Naive thymus-derived CD8-positive, alpha-beta T cell (primary cell): ENCODE measurements around the gene SPATA3. TPM values are rescaled to one million over a fixed set of nuclear protein-coding genes. Genes with fewer than 3 reads are reported as not detected.

Source experiments
- ATAC-seq, 2 donors: fragments of 150-1000 bp; cut with Tn5 transposase in 1 of 2; sonication (Bioruptor Pico), chemical (Tn5 transposase) in 1 of 2; 1 replicate in 1 of 2; 2 replicates in 1 of 2; pipeline ENCODE4 v1.10.0; 2021; ENCODE audit warnings: mild to moderate bottlenecking in 2 of 2, moderate library complexity in 2 of 2
- POLR2A ChIA-PET: fragments of 350-600 bp; sonication (Branson Sonifier 250); formaldehyde crosslinking; loops from one replicate; lab custom pipeline; 2021; ENCODE audit warnings: antibody characterized with exemption; lab: Charles Lee
- DNase-seq, 10 donors: peaks; one replicate each; pipeline versions ENCODE4 v3.0.0 to v3.0.0-alpha.2; 2020 to 2022
- H3K27ac Mint-ChIP-seq, 10 donors: one replicate each; pipeline ENCODE4 v1.8.0; 2020 to 2022; ENCODE audit warnings: mild to moderate bottlenecking in 10 of 10, mixed read lengths in 10 of 10, moderate library complexity in 4 of 10, inconsistent platforms in 1 of 10
- H3K27me3 Mint-ChIP-seq, 5 donors: one replicate each; pipeline ENCODE4 v1.8.0; 2021 to 2022; ENCODE audit warnings: mixed read lengths in 5 of 5
- H3K36me3 Mint-ChIP-seq, 3 donors: one replicate each; pipeline ENCODE4 v1.8.0; 2020 to 2022; ENCODE audit warnings: mixed read lengths in 3 of 3, mild to moderate bottlenecking in 2 of 3, inconsistent platforms in 1 of 3
- H3K4me1 Mint-ChIP-seq, 4 donors: one replicate each; pipeline ENCODE4 v1.8.0; 2021 to 2022; ENCODE audit warnings: mixed read lengths in 4 of 4
- H3K4me3 Mint-ChIP-seq, 10 donors: one replicate each; pipeline ENCODE4 v1.8.0; 2020 to 2022; ENCODE audit warnings: mild to moderate bottlenecking in 10 of 10, mixed read lengths in 10 of 10, moderate library complexity in 6 of 10, inconsistent platforms in 1 of 10
- H3K9me3 Mint-ChIP-seq, 9 donors: one replicate each; pipeline ENCODE4 v1.8.0; 2020 to 2022; ENCODE audit warnings: mixed read lengths in 9 of 9, mild to moderate bottlenecking in 3 of 9, inconsistent platforms in 1 of 9, moderate library complexity in 1 of 9
- polyA plus RNA-seq, 3 donors: library from polyadenylated mRNA; unstranded; fragments of 300-500 nt; fragmentation: Illumina TruSeq; gene quantifications; one replicate each; pipeline ENCODE4 v1.2.3, GENCODE V29; 2021
- total RNA-seq, 8 experiments: library from RNA in 2 of 8; stranded (reverse) in 2 of 8; gene quantifications; one replicate each; pipeline ENCODE4 v1.2.3 and lab custom pipeline; 2021 to 2026

SPATA3 gene
- total and polyA plus RNA-seq, 5 experiments from 2014 or later, result not detected

- ATAC-seq, result peak; percentile 77 to 96
- no peaks in the 10 kb centered on the region for H3K9me3 Mint-ChIP-seq
- H3K4me1 Mint-ChIP-seq, result peaks cover 0 to 18% (median 12%) of the 10 kb centered on the region in 4 donors
- H3K27ac Mint-ChIP-seq, result peak overlapping the region in 3 of 10 donors; percentile 28 to 53 (median 28)
- peaks cover 2 to 13% (median 9%) of the 10 kb centered on the region in 5 donors for H3K27me3 Mint-ChIP-seq
- H3K36me3 Mint-ChIP-seq, result no peaks in the 10 kb centered on the region
- DNase-seq, result peak; percentile 50 to 90 (median 76)
- H3K4me3 Mint-ChIP-seq, result peak overlapping the region; percentile 57 to 73 (median 64)
- POLR2A ChIA-PET, result interaction anchor here (0.6 to 2.0 kb wide), 6 partner anchors 61 to 163 kb away, joined by 3 to 6 read pairs (median 4); partner anchors contain the start of gene ITM2C
These were observed 8.5 kb upstream of the SPATA3 start for GRCh38 chr2:230987137-230988020.

GRCh38 chr2:230989731-230990130 is 6.2 kb upstream of the SPATA3 start:
- ATAC-seq, result no peak
- Mint-ChIP-seq H3K27ac (no peak overlapping the region), H3K27me3 (peaks cover 5 to 35% (median 20%) of the 10 kb centered on the region in 5 donors), H3K4me3 (no peak overlapping the region), H3K9me3 (no peaks in the 10 kb centered on the region), H3K36me3 (no peaks in the 10 kb centered on the region), H3K4me1 (peaks cover 0 to 15% (median 6%) of the 10 kb centered on the region in 4 donors)
- DNase-seq, result no peak
- POLR2A ChIA-PET, result no interaction called here

GRCh38 chr2:230990131-230990898 is 5.6 kb upstream of the SPATA3 start:
- H3K9me3 Mint-ChIP-seq, result no peaks in the 10 kb centered on the region
- POLR2A ChIA-PET, result no interaction called here
- H3K4me1 Mint-ChIP-seq, result peaks cover 0 to 9% (median 4%) of the 10 kb centered on the region in 4 donors
- ATAC-seq (no peak), DNase-seq (no peak)
- H3K4me3 Mint-ChIP-seq, result no peak overlapping the region
- H3K36me3 Mint-ChIP-seq, result no peaks in the 10 kb centered on the region
- peaks cover 5 to 41% (median 22%) of the 10 kb centered on the region in 5 donors for H3K27me3 Mint-ChIP-seq
- no peak overlapping the region for H3K27ac Mint-ChIP-seq

GRCh38 chr2:230990899-230991150 is 5.1 kb upstream of the SPATA3 start:
- H3K27me3 Mint-ChIP-seq, result peaks cover 5 to 45% (median 26%) of the 10 kb centered on the region in 5 donors
- H3K4me1 Mint-ChIP-seq, result peaks cover 0 to 6% (median 4%) of the 10 kb centered on the region in 4 donors
- DNase-seq (no peak), ATAC-seq (no peak)
- H3K9me3 Mint-ChIP-seq, result no peaks in the 10 kb centered on the region
- POLR2A ChIA-PET, result no interaction called here
- no peaks in the 10 kb centered on the region for H3K36me3 Mint-ChIP-seq
- no peak overlapping the region for H3K4me3 Mint-ChIP-seq
- H3K27ac Mint-ChIP-seq, result no peak overlapping the region

- Mint-ChIP-seq H3K27ac (no peak overlapping the region), H3K4me1 (peaks cover 0 to 6% (median 4%) of the 10 kb centered on the region in 4 donors), H3K36me3 (no peaks in the 10 kb centered on the region), H3K9me3 (peaks cover 0 to 1% (median 0%) of the 10 kb centered on the region in 9 donors), H3K4me3 (no peak overlapping the region), H3K27me3 (peaks cover 5 to 45% (median 30%) of the 10 kb centered on the region in 5 donors)
- POLR2A ChIA-PET, result interaction anchor here (0.6 kb wide), 1 partner anchor 59 kb away, joined by 3 read pairs; no protein-coding TSS in a partner anchor
- DNase-seq, result no peak
- no peak for ATAC-seq
These were observed 4.3 kb upstream of the SPATA3 start for GRCh38 chr2:230991598-230991997.

- ATAC-seq (no peak), DNase-seq (no peak)
- no peak overlapping the region for H3K4me3 Mint-ChIP-seq
- POLR2A ChIA-PET, result no interaction called here
- H3K9me3 Mint-ChIP-seq, result peaks cover 0 to 12% (median 3%) of the 10 kb centered on the region in 9 donors
- H3K27me3 Mint-ChIP-seq, result peaks cover 23 to 77% (median 52%) of the 10 kb centered on the region in 5 donors
- H3K36me3 Mint-ChIP-seq, result no peaks in the 10 kb centered on the region
- no peak overlapping the region for H3K27ac Mint-ChIP-seq
- H3K4me1 Mint-ChIP-seq, result no peaks in the 10 kb centered on the region
These were observed 740 bp downstream of the SPATA3 start for GRCh38 chr2:230996661-230997060.

- Mint-ChIP-seq H3K27me3 (peaks cover 18 to 59% (median 49%) of the 10 kb centered on the region in 5 donors), H3K4me1 (no peaks in the 10 kb centered on the region), H3K9me3 (peaks cover 0 to 13% (median 3%) of the 10 kb centered on the region in 9 donors), H3K36me3 (no peaks in the 10 kb centered on the region), H3K4me3 (no peak overlapping the region), H3K27ac (no peak overlapping the region)
- ATAC-seq (no peak), DNase-seq (no peak)
- POLR2A ChIA-PET, result no interaction called here
These were observed 3.0 kb downstream of the SPATA3 start for GRCh38 chr2:230998882-230999281.

GRCh38 chr2:230999477-230999876 is 3.6 kb downstream of the SPATA3 start:
- Mint-ChIP-seq H3K36me3 (no peaks in the 10 kb centered on the region), H3K27me3 (peaks cover 18 to 58% (median 45%) of the 10 kb centered on the region in 5 donors), H3K27ac (no peak overlapping the region), H3K4me3 (no peak overlapping the region), H3K4me1 (no peaks in the 10 kb centered on the region), H3K9me3 (peaks cover 0 to 19% (median 3%) of the 10 kb centered on the region in 9 donors)
- POLR2A ChIA-PET, result no interaction called here
- ATAC-seq (no peak), DNase-seq (no peak)

GRCh38 chr2:231000211-231000904 is 4.4 kb downstream of the SPATA3 start:
- H3K36me3 Mint-ChIP-seq, result peaks cover 0 to 2% (median 0%) of the 10 kb centered on the region in 3 donors
- H3K4me1 Mint-ChIP-seq, result peaks cover 0 to under 1% (median 0%) of the 10 kb centered on the region in 4 donors
- H3K9me3 Mint-ChIP-seq, result peaks cover 0 to 28% (median 7%) of the 10 kb centered on the region in 9 donors
- H3K27me3 Mint-ChIP-seq, result peaks cover 18 to 53% (median 42%) of the 10 kb centered on the region in 5 donors
- ATAC-seq (no peak), DNase-seq (no peak)
- POLR2A ChIA-PET, result no interaction called here
- no peak overlapping the region for H3K4me3 Mint-ChIP-seq
- H3K27ac Mint-ChIP-seq, result peak overlapping the region in 1 of 10 donors; percentile 42

GRCh38 chr2:231001036-231001435 is 5.1 kb downstream of the SPATA3 start:
- DNase-seq, result no peak

GRCh38 chr2:231001921-231002320 is 6.0 kb downstream of the SPATA3 start:
- DNase-seq (no peak), ATAC-seq (no peak)
- Mint-ChIP-seq H3K9me3 (peaks cover 0 to 29% (median 5%) of the 10 kb centered on the region in 9 donors), H3K4me3 (no peak overlapping the region), H3K27me3 (peaks cover 16 to 44% (median 40%) of the 10 kb centered on the region in 5 donors), H3K4me1 (peaks cover 0 to 2% (median 0%) of the 10 kb centered on the region in 4 donors), H3K27ac (no peak overlapping the region), H3K36me3 (peaks cover 0 to 5% (median 0%) of the 10 kb centered on the region in 3 donors)
- POLR2A ChIA-PET, result no interaction called here

More at GRCh38 chr2:231001036-231001435, 5.1 kb downstream of the SPATA3 start:
- peaks cover 0 to 5% (median 0%) of the 10 kb centered on the region in 3 donors for H3K36me3 Mint-ChIP-seq
- peaks cover 18 to 50% (median 40%) of the 10 kb centered on the region in 5 donors for H3K27me3 Mint-ChIP-seq
- H3K4me1 Mint-ChIP-seq, result peaks cover 0 to 2% (median 0%) of the 10 kb centered on the region in 4 donors
- no peak overlapping the region for H3K27ac Mint-ChIP-seq
- POLR2A ChIA-PET, result no interaction called here
- ATAC-seq, result no peak
- no peak overlapping the region for H3K4me3 Mint-ChIP-seq
- H3K9me3 Mint-ChIP-seq, result peaks cover 0 to 34% (median 7%) of the 10 kb centered on the region in 9 donors

- ATAC-seq, result no peak
- DNase-seq, result no peak
- H3K9me3 Mint-ChIP-seq, result peaks cover 0 to 22% (median 3%) of the 10 kb centered on the region in 9 donors
- peak overlapping the region in 1 of 10 donors; percentile 43 for H3K27ac Mint-ChIP-seq
- H3K4me1 Mint-ChIP-seq, result peaks cover 0 to 2% (median 0%) of the 10 kb centered on the region in 4 donors
- no peak overlapping the region for H3K4me3 Mint-ChIP-seq
- POLR2A ChIA-PET, result no interaction called here
- peaks cover 0 to 5% (median 0%) of the 10 kb centered on the region in 3 donors for H3K36me3 Mint-ChIP-seq
- H3K27me3 Mint-ChIP-seq, result peaks cover 16 to 42% (median 38%) of the 10 kb centered on the region in 5 donors
These were observed 6.7 kb downstream of the SPATA3 start for GRCh38 chr2:231002641-231003040.
